ENCODE data around the gene PRLH.

The PRLH gene

GRCh38 chr2:237566401-237567235, at the start of gene PRLH:
PRLH (plus strand) TSS chr2:237566574; CDS start chr2:237566574, 0 bp downstream.
- no peak for DNase-seq (ENCODE audit: low read depth in 3 of 3, low spot score in 1 of 3)

- no peak for DNase-seq (ENCODE audit: low read depth in 3 of 3, low spot score in 1 of 3)
Observed at GRCh38 chr2:237517163-237517562, 49.2 kb upstream of the PRLH start.

- DNase-seq (ENCODE audit: low read depth in 3 of 3, low spot score in 1 of 3) = no peak
Observed at GRCh38 chr2:237517990-237518389, 48.4 kb upstream of the PRLH start.

GRCh38 chr2:237519506-237520245, 46.7 kb upstream of the PRLH start:
- no peak for DNase-seq (ENCODE audit: low read depth in 3 of 3, low spot score in 1 of 3)

- no peak for DNase-seq (ENCODE audit: low read depth in 3 of 3, low spot score in 1 of 3)
Observed at GRCh38 chr2:237520290-237520689, 46.1 kb upstream of the PRLH start.

GRCh38 chr2:237524631-237525030, 41.7 kb upstream of the PRLH start:
- no peak for DNase-seq (ENCODE audit: low read depth in 3 of 3, low spot score in 1 of 3)

GRCh38 chr2:237525559-237526157, 40.7 kb upstream of the PRLH start:
- DNase-seq (ENCODE audit: low read depth in 3 of 3, low spot score in 1 of 3) = no peak

GRCh38 chr2:237527233-237527632, 39.1 kb upstream of the PRLH start:
- DNase-seq (ENCODE audit: low read depth in 3 of 3, low spot score in 1 of 3) = no peak

- DNase-seq (ENCODE audit: low read depth in 3 of 3, low spot score in 1 of 3) = no peak
Observed at GRCh38 chr2:237527766-237528165, 38.6 kb upstream of the PRLH start.

GRCh38 chr2:237529452-237530402, 36.6 kb upstream of the PRLH start:
- no peak for DNase-seq (ENCODE audit: low read depth in 3 of 3, low spot score in 1 of 3)

- no peak for DNase-seq (ENCODE audit: low read depth in 3 of 3, low spot score in 1 of 3)
Observed at GRCh38 chr2:237530472-237531433, 35.6 kb upstream of the PRLH start.

GRCh38 chr2:237532160-237532559, 34.2 kb upstream of the PRLH start:
- DNase-seq (ENCODE audit: low read depth in 3 of 3, low spot score in 1 of 3) = no peak

- no peak for DNase-seq (ENCODE audit: low read depth in 3 of 3, low spot score in 1 of 3)
Observed at GRCh38 chr2:237533668-237534161, 32.7 kb upstream of the PRLH start.

- no peak for DNase-seq (ENCODE audit: low read depth in 3 of 3, low spot score in 1 of 3)
Observed at GRCh38 chr2:237534380-237534779, 32.0 kb upstream of the PRLH start.

GRCh38 chr2:237535385-237536082, 30.8 kb upstream of the PRLH start:
- no peak for DNase-seq (ENCODE audit: low read depth in 3 of 3, low spot score in 1 of 3)

- no peak for DNase-seq (ENCODE audit: low read depth in 3 of 3, low spot score in 1 of 3)
Observed at GRCh38 chr2:237536083-237536415, 30.3 kb upstream of the PRLH start.

GRCh38 chr2:237536617-237537016, 29.8 kb upstream of the PRLH start:
- no peak for DNase-seq (ENCODE audit: low read depth in 3 of 3, low spot score in 1 of 3)

GRCh38 chr2:237538001-237538720, 28.2 kb upstream of the PRLH start:
- DNase-seq (ENCODE audit: low read depth in 3 of 3, low spot score in 1 of 3) = no peak

All from stimulated activated CD4-positive, alpha-beta T cell treated with anti-CD3 and anti-CD28 coated beads, TNF-alpha, amount 100 ng/mL, for 1 hour (primary cell).